DND-41 (cell line): ENCODE data around the gene EGR1.

Experiments used
- ATAC-seq: fragments of 200-7000 bp; cut with Tn5 transposase; 3 replicates; pipeline ENCODE4 v1.9.1; 2021; ENCODE audit warnings: low read depth; ENCODE audit not compliant: insufficient read depth
- DNase-seq: peaks from one replicate; pipeline ENCODE4 v3.0.0-alpha.2; 2020
- H2AFZ ChIP-seq: 2 replicates; pipeline ENCODE4 v1.6.0; 2012; ENCODE audit warnings: low read depth, low read length
- H3K27ac ChIP-seq: 2 replicates; pipeline ENCODE4 v1.5.1; 2012; ENCODE audit warnings: low read length, inconsistent platforms
- H3K27me3 ChIP-seq: fragments of 200-600 bp; sonication (generic); 2 replicates; pipeline ENCODE4 v1.6.0; 2012; ENCODE audit warnings: low read length, mild to moderate bottlenecking, inconsistent platforms; ENCODE audit not compliant: insufficient read depth, poor library complexity
- H3K36me3 ChIP-seq: 2 replicates; pipeline ENCODE4 v1.5.1; 2012; ENCODE audit warnings: low read length, inconsistent platforms; ENCODE audit not compliant: insufficient read depth
- H3K4me1 ChIP-seq: 2 replicates; pipeline ENCODE4 v1.5.1; 2012; ENCODE audit warnings: mild to moderate bottlenecking, low read length; ENCODE audit not compliant: insufficient read depth
- H3K4me2 ChIP-seq: 2 replicates; pipeline ENCODE4 v1.6.0; 2012; ENCODE audit warnings: mild to moderate bottlenecking, moderate library complexity, low read length, inconsistent platforms; ENCODE audit not compliant: insufficient read depth
- H3K4me3 ChIP-seq, 2 experiments: fragments of 200-600 bp in 1 of 2; shearing (Covaris generic) in 1 of 2; 2 replicates each; pipeline ENCODE4 v1.5.1; 2012 to 2016; ENCODE audit warnings: inconsistent platforms in 2 of 2, low read length in 2 of 2, mild to moderate bottlenecking in 2 of 2, low read depth in 1 of 2, moderate library complexity in 1 of 2
- H3K79me2 ChIP-seq: 2 replicates; pipeline ENCODE4 v1.6.0; 2012; ENCODE audit warnings: low read length, inconsistent platforms; ENCODE audit not compliant: insufficient read depth
- H3K9ac ChIP-seq: 2 replicates; pipeline ENCODE4 v1.6.0; 2012; ENCODE audit warnings: low read depth, mild to moderate bottlenecking, inconsistent platforms, low read length, moderate library complexity
- H3K9me3 ChIP-seq: 2 replicates; pipeline ENCODE4 v1.5.1; 2012; ENCODE audit warnings: low read length, moderate library complexity, mild to moderate bottlenecking, inconsistent platforms; ENCODE audit not compliant: insufficient read depth, severe bottlenecking
- H4K20me1 ChIP-seq: 2 replicates; pipeline ENCODE4 v1.6.0; 2012; ENCODE audit warnings: low read length; ENCODE audit not compliant: insufficient read depth
- CTCF ChIP-seq: IDR thresholded peaks from 2 replicates; pipeline ENCODE4 v1.5.1; 2012; ENCODE audit warnings: borderline replicate concordance, low read length, moderate library complexity, mild to moderate bottlenecking; ENCODE audit not compliant: poor library complexity, severe bottlenecking; ENCODE audit errors: extremely low read depth
- EZH2 ChIP-seq: IDR thresholded peaks from 3 replicates; pipeline ENCODE4 v1.6.1; 2012; ENCODE audit warnings: borderline replicate concordance, low read depth, mild to moderate bottlenecking, moderate library complexity, low read length, inconsistent platforms; ENCODE audit not compliant: severe bottlenecking

Gene EGR1

GRCh38 chr5:138508958-138509357 is 43.7 kb downstream of the EGR1 start:
- H3K27me3 ChIP-seq = no peaks in the 10 kb centered on the region
- H3K9me3 ChIP-seq = no peaks in the 10 kb centered on the region
- DNase-seq (no peak), ATAC-seq (no peak)
- no peak overlapping the region for H3K4me3 ChIP-seq
- no peaks in the 10 kb centered on the region for H3K4me1 ChIP-seq
- TF ChIP-seq EZH2 (no peak), CTCF (no peak)
- H3K79me2 ChIP-seq = no peaks in the 10 kb centered on the region
- no peak overlapping the region for H3K9ac ChIP-seq
- peaks cover 15% of the 10 kb centered on the region; the same call in 1 of the 2 replicates for H4K20me1 ChIP-seq
- H3K36me3 ChIP-seq = peaks cover 69% of the 10 kb centered on the region
- no peak overlapping the region for H3K27ac ChIP-seq
- no peak overlapping the region for H2AFZ ChIP-seq
- H3K4me2 ChIP-seq = no peak overlapping the region

- Histone ChIP-seq H4K20me1 (peaks cover 21% of the 10 kb centered on the region; the same call in 1 of the 2 replicates), H3K4me3 (no peak overlapping the region), H3K27me3 (no peaks in the 10 kb centered on the region), H3K4me1 (no peaks in the 10 kb centered on the region), H3K79me2 (peaks cover 21% of the 10 kb centered on the region), H3K4me2 (no peak overlapping the region), H3K36me3 (peaks cover 95% of the 10 kb centered on the region), H3K9me3 (no peaks in the 10 kb centered on the region), H3K9ac (no peak overlapping the region), H2AFZ (no peak overlapping the region), H3K27ac (no peak overlapping the region)
- ATAC-seq = no peak
- DNase-seq = no peak
- TF ChIP-seq EZH2 (no peak), CTCF (no peak)
These were observed 48.7 kb downstream of the EGR1 start for GRCh38 chr5:138514021-138514420.

DNA sequence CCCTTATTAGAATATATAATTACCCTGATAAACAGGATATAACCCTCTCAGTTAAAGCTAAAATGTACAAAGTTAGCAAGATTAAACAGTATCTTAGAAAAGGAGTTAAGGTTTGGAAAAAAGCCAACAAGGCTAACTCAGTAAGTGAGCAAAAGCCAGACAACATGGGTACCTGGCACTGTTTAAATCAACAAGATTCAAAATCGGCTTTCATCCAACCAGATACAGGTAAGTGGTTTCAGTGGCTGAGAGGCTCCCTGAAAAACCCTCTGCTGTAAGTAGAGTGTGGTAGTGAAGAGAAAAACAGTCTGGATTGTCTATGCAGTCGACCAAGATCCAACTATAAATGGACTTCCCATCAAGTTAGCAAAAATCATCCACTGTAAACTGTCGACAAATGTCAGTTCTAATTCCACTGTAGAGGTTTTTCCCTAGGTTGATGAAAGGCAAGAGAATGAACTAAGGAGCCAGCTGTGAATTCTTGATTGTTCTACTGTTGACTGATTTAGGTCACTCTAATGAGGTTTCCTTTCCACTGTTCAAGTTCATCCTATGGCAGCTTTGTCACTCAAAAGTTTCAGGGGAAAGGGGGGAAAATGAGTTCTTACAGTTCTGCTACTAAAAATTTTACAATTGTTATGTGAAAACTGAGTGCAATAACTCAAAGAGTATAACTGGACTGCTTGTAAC is 50.4 kb downstream of the EGR1 start:
- Histone ChIP-seq H3K4me1 (no peaks in the 10 kb centered on the region), H4K20me1 (peaks cover 28% of the 10 kb centered on the region; the same call in 1 of the 2 replicates), H3K9ac (no peak overlapping the region), H3K36me3 (peaks cover 85% of the 10 kb centered on the region), H3K4me3 (no peak overlapping the region), H3K9me3 (no peaks in the 10 kb centered on the region), H2AFZ (no peak overlapping the region), H3K27me3 (no peaks in the 10 kb centered on the region), H3K27ac (no peak overlapping the region), H3K4me2 (no peak overlapping the region), H3K79me2 (peaks cover 34% of the 10 kb centered on the region)
- no peak for ATAC-seq
- no peak for DNase-seq
- no peak for TF ChIP-seq CTCF
- no peak for TF ChIP-seq EZH2

DNA sequence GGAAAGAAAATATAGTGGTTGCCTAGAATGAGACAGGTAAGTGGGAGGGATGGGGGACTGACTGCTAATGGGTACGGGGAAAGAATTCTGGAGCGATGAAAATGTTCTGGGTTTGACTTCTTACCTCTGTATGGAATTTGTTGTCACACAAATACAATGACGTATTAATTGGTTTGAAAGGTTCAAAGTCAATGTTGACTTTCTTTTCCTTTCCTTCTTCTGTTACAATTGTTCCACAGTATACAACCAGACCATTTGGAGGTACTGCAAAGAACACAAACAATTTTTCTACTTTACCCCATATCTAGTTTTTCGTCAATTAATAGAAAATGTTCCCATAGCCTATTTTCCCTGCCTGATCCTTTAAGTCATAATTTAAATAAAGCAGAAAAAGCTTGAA is 52.2 kb downstream of the EGR1 start:
- no peak overlapping the region for H3K9ac ChIP-seq
- no peak for ATAC-seq
- peaks cover 74% of the 10 kb centered on the region for H3K36me3 ChIP-seq
- no peak for DNase-seq
- H2AFZ ChIP-seq = no peak overlapping the region
- H3K4me2 ChIP-seq = no peak overlapping the region
- no peaks in the 10 kb centered on the region for H3K9me3 ChIP-seq
- TF ChIP-seq EZH2 (no peak), CTCF (no peak)
- peaks cover 30% of the 10 kb centered on the region; the same call in 1 of the 2 replicates for H4K20me1 ChIP-seq
- H3K79me2 ChIP-seq = peaks cover 51% of the 10 kb centered on the region
- no peak overlapping the region for H3K4me3 ChIP-seq
- H3K27ac ChIP-seq = no peak overlapping the region
- no peaks in the 10 kb centered on the region for H3K27me3 ChIP-seq
- H3K4me1 ChIP-seq = no peaks in the 10 kb centered on the region
